HG03066 (cell line): ENCODE data around the gene LBR.

Experiments used
- ATAC-seq: cut with Tn5 transposase; IDR thresholded peaks from one replicate; pipeline ENCODE4 v1.9.1; 2021; ENCODE audit warnings: low read depth; ENCODE audit not compliant: unreplicated experiment

LBR gene

DNA sequence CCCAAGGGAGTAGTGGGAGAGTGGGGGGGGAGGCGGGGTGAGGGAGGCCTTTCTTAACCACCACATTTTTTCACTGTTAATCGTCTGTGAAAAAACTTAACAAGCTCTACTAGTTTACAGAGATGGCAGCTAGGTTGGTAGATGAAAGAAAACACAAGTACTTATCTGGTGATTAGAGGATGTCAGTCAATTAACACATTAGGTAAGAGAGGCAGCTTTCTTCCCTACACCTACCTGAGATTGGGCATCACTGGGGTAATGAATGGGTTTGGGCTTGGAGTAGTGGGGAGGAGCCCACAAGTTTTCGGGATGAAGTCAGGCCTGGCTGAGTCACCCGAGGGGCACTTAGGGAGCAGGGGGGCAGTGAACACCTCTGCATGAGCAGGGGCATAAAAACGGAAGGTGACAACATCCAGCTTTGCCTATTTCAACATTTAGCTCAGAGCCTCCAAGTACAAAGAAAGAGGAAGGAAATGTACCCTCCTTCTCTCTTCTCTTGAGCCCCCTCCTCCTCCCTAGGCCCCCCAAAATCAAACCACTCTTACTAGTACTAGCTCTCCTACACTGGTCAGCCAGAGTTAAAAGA, 2.5 kb downstream of the LBR start:
- no peak for ATAC-seq

DNA sequence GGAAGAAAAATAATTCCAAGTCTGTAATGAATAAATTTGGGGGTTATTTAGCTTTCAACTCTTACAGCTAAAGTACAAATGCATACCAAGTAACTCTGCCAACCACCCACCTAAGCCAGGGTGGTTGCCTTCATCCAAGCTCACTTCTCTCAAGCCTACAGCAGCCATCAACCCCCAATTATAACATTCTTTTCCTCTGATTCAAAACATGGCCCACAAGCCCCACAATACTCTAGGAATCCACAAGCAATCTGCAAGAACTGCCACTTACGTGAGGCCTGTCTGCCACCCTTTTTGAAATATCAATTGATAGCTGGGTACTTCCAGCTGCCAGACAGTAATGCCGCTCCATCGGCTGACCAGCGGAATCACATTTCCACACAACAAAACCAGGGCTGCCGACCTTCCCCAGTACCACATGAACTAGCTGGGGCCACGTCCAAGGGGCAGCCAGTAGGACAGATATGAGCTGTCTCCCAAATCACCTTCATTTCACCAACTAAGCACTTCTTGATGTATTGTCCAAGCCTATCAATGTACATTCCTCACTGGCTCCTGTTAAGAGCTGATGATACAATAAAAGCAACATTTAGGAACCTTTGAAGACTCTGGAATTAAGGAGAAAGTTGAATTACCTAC, 3.2 kb downstream of the LBR start:
- no peak for ATAC-seq

DNA sequence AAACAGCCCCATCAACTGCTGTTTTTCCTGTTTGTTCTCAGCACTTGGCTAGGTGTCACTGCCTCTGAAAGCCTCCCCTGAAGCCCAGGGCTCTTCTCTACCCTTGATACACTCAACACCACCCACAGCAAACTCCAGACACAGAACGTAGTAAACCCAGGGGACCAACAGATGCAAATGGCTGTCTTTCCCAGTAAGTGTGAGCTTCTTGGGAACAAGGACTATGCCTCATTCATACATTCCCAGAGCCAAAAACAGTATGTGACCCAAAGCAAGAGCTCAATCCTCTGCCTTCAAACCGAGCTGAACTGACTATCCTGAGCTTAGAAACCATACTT, 4.4 kb downstream of the LBR start:
- no peak for ATAC-seq

DNA sequence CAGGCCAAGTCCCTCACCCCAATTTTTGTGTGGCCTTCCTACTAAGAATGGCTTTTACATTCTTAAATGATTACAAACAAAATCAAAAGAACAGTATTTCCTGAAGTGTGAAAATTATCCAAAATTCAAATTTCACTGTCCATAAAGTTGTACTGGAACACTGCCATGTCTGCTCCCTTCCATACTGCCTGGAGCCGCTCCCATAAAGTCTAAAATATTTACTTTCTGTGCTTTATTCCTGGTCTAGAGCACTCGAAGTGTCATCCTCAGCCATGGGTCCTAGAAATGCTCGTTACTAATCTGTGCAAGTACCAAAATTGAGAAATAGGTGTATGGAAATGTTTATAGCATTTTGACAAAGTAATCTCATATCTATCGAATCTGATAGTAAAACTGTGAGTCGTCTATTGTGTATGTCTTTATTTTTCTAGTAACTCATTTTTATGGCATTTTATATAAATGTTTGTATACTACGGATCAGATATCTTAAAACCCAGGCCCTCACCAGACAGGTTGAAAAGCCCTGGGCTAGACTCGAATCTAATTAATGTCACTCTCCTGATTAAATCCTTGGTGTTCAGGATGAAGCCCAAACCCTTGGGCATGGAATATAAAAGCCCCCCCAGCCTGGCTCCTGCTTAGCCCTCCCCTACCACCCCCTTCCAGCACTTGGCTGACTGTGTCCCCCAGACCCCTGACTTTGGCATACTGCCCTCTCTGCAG, 4.9 kb downstream of the LBR start:
- no peak for ATAC-seq

DNA sequence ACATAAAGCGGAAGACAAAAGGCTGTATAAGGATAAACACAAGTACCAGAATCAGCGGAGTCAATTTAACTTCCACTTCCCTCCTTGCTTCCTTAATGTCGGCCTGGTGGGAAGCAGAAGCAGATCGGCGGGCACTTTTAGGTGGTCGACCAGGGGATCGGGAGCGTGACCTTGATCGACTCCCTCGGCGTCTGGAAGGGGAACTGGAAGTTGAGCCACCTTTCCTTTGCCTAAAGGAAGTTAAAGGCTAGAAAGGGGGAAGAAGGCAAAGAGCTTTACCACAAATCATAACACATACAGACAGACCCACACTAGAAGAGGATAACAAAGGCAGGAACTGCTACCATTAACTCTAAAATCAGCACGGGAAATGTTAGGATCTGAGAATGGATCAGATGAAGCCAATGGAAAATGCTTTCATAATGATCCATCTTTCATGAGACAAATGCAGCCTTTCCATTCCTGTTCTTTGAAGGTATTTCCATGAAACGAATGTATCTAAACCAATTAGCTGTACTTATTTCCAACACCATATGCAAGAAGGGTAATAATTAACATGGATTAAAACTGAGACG, 5.7 kb downstream of the LBR start:
- no peak for ATAC-seq

DNA sequence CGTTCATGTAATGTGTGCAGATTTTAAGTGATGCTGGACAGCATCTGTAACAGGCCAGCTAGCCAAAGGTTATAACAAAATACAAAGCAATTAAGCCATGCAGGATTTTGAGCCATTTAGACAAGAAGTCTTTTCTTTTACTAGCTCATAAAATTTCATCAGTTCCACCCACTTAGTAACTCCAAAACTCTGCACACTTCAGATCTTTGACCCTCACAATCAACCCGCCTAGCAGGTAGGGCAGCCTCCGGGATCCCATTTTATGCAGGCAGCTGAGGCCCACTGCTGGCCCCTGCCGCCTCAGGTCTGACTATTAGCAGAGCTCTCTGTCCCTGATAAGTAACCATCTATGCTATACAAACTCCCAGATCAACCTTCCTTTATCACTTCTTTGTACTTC, 9.2 kb downstream of the LBR start:
- no peak for ATAC-seq

DNA sequence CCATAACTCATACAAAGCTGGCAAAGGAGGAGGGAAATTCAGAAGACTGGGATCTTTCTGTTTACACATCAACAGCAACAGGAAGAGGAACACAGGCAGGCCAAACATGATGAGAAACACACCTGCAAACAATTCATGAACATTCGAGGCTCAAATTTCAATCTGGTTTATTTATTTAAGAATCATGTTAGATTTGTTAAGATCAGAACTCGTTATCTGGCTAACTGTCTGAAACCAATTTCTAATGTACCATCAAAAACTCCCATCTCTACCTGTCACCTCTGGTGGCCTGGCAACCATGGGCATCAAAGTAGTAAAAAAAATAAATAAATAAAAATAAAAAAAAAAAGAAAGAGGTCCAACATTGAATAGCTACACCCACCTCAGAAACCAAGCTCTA, 9.8 kb downstream of the LBR start:
- no peak for ATAC-seq

DNA sequence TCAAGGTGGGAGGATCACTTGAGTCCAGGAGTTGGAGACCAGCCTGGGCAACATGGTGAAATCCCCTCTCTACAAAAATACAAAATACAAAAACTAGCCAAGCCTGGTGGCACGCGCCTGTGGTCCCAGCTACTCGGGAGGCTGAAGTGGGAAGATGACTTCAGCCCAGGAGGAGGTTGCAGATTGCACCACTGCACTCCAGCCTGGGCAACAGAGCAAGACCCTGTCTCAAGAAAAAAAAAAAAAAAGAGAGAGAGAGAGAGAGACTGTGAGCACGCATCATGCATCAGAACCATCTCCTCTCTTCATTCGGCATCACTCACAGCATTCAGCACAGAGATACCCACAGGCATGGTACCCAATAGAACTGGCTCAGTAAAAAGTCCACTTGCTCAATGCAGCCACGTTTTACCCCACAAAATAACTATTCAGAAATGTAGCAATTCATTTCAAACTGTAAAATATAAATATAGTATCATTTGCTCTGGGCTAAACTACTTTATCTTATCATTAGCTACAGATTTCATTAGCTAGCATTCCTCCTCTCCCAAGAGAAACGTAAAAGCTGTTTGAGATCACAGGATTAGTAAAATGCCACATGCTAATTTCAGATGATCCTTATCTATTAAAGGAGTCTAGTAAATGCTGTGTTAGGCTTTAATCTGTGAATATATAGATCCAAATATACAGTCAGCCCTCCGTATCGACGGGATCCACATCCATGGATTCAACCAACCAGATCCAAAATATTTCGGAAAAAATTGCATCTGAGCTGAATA, 11.7 kb downstream of the LBR start:
- no peak for ATAC-seq

DNA sequence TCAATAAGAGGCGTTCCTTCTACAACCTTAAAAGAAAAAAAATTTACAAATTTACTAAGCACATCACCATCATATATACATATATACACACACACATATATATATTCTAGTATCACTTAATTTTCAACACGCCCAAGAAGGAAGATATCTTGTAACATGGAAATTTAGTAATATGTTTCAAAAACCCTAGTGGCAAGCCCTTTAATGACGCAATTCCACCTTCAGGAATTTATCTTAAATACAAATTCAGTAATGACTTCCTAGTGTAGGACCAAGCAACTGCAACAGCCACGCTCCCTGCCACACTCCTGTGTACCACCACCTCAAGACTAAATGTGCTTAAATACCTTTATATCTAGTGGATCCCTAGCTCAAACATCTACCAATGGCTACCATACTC, 12.5 kb downstream of the LBR start:
- ATAC-seq, result no peak

DNA sequence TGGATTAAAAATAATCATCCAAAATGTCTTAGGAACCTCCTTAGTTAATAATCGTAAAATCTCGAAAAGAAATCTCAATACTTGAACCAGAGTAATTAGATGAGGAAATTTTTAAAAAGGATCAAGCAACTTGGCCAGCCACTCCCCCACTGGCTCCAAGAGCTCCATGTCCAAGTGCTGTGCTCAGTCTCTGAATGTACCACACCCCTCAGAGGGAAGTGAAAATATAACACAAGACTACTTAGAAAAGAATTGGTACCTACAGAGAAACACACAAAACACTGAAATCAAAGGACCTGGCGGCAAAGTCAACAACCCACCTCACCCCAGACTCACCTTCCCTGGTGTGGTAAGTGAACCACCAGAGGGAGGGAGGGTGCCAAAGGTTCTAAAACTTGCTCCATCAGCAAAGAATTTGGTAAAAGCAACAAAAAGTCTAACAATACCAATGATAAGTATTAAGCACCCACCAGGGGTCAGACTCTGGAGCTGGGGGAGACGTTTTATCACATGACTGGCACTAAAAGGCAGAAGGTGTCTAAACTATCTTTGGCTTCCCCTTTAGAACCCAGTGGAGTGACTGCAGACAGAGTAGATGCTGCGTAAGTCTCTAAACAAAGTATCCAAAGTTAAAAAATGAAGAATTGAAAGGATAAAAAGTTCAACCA, 14.0 kb downstream of the LBR start:
- no peak for ATAC-seq

DNA sequence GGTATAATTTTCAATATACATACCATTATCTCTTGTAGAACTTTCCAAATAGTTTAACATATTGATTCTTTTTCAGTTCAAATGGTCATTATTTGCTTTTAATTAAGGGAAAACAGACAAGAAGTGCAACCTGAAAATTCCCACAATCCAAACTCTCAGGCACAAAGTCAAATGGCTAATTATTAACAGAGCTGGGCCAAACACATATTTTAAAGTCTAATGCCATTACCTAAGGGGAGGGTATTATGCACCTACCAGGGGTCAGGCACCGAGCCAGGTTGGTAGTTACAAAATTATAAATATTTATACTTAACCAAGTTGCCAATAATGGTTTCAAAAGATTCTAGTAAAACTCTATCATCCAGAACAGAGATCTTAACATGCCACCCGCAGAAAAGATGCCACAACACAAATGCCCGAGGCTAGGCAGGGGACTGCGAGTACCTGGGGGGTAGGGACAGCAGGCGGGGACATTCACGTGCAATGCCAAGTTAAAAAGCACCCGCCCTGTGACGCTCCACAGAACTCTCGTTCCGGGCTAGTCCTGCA, 15.0 kb downstream of the LBR start:
- no peak for ATAC-seq

DNA sequence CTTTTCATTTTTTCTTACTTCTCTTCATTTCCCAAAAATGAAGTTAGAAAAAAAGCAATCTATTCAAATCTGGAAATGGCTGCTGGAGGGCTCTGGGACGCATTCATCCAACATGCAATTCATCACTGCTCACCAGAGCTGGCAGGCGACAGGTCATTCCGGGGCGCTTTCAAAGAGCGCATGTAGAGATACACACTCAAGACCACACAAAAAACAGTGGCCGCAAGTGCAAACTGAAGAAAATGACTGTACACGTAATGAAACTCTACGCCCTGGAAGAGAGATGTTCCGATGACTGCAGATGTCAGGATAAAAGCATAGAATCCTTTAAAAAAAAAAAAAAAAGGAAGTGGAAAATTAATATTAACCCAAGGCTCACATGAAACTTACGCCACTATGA, 15.5 kb downstream of the LBR start:
- no peak for ATAC-seq

DNA sequence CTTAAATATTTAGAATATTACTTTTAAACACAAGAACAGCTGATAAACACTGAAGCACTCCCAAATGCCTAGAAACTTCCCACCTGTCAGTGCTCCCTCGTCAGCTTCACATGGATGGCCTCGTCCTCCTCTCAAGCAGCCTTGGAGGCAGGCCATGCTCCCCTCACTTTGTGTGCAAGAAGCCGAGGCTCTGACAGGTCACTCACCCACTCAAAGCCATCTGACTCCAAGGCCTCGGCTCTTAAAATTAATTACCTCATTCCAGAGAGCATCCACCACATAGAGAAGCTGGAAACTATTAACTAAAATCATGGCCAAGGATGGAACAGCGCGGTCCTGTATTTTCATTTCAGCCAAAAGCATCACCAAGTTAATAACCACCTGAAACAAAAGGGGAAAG, 17.8 kb downstream of the LBR start:
- no peak for ATAC-seq

DNA sequence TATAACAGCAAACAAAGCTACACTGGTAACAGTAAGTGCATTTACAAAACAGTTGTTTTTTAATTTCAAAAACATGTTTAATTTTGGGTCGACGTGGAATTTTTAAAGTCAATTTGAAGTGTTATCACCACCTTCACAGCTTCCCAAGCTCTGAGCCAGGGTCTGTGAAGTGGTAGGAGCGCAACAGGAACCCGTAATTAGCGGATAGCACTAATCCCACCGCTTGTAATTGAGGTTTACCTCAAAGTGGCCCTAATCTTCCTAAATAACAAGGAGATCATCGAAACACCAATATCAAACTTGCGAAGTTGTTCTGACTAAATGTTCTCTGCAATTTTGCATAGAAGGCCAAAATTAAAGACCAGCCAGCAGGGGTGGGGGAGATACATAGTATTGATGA, 18.8 kb downstream of the LBR start:
- ATAC-seq, result no peak

DNA sequence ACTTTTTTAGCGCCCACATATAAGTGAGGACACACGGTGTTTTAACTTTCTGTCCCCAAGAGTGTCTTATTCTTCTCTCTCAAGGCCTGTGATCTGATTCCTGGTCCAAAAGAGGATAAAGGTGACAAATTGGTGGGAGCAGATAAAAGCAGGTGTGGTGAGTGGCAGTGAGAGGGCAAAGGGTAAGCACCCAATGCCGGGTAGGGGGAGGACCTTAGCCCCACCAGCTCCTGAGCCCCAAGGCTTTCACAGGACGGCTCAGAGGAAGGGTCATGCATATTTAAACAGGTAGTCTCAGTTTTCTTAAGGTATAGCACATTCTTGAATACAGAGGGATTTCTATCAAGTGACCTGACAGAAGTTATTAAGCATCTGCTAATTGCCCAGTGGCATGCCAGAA, 19.6 kb downstream of the LBR start:
- ATAC-seq, result no peak

DNA sequence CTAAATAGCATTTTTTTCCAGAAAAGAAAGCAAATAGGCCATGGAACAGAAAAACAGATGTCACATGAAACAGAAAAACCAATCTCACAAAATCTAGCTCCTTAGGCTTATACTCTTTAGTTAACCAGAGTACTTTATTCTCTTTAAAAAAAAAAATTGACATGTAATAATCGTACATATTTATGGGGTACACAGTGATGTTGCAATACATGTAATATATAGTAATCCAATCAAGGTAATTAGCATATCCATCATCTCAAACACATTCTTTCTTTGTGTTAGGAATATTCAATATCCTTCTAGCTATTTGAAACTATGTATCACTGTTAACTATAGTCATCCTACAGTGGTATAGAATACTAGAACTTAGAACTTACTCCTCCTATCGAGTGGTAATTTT, 20.1 kb downstream of the LBR start:
- no peak for ATAC-seq

DNA sequence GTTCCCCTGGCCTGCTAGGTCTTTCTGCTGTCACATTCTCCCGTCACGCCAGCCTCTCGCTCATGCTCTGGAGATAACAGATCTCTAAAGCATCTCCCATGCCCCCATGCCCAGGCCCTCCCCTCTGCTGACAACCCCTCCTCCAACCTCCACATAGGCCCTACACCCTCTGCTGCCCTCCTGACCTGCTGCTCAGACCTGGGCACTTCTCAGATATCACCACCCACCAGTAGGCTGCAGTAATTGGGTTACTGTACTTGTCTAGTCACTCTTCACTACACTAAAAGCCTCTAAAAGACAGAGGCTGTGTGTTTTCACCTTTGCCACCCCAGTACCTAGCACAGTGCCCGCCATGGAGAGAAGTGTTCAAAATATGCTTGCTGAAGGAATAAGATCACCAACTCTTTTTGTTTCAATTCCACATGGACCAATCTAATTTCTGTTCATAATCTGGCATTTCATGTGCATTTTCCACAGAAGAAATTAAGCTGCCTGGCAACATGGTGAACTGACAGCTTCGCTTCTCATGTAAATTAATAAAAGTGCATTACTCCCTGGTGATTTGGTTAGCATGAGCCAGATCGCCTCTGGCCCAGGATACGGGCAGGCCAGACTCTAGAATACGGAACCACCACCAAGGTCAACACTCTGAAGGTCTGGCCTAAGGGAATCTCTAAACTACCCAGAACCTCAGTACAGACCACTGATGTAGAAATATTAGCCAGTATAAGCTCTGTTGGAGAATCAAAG, 20.7 kb downstream of the LBR start:
- no peak for ATAC-seq

DNA sequence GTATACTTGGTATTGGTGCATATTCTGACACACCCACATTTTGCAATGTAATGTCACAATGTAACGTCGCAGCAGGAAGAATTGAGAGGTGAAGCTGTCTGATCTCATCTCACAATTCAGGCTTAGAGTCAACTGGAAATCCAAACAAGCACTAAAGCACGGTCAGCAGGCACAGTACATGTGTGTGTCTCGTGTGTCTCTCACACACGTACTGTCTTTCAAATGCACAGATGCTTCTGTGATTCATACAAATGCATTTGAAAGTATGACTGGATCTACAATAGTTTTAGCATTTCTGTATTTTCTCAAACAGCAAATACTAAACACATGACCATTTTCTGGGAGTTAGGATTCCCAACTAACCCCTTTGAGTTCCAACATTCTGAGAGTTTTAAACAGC, 26.9 kb downstream of the LBR start:
- ATAC-seq, result no peak

DNA sequence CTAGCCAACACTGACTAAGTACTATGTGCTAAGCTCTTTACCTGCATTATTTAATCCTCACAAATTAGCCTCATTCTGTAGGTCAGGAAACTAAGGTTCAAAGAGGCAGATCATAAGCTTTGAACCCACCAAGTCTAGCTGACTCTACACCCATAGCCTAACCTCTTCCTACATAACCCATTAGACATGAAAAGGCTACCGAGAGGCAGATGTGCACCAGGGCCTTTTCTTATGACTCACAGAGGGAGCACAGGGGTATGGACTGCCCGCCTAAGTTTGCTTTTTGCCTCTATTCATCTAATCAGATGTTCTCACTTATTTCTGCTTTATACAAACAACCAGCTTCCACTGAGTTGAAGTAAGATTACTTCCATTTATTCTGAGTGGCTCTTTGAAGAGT, 31.5 kb downstream of the LBR start:
- no peak for ATAC-seq

DNA sequence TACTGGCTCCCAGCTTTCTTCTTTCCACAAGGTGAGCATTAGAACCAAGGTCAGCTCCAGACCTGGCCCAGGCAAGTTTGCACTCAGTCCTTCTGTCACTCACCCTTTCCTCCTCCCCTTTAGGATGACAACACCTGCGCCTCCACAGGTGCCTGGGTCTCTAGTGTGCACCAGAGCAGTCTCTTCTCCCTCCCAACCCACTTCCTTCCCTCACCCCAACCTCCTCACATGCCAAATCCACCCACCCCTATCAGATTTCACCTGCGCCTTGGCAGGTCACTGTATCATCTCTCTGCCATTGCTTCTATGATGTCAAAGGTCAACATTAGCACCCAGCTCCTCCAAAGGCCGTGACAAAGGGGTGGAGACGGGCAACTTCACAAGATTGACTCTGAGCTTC, 38.0 kb downstream of the LBR start:
- no peak for ATAC-seq
